Fibroblast of lung (primary cell): ENCODE data around the gene SBNO2.

Source experiments
- EZH2 ChIP-seq: IDR thresholded peaks from 2 replicates; pipeline ENCODE4 v1.5.1; 2012; ENCODE audit warnings: low read length, control low read depth, mild to moderate bottlenecking; ENCODE audit errors: missing control alignments
- TF ChIP-seq, protein P1 (sequence below), 2 donors: IDR thresholded peaks in 1 of 2; conservative IDR thresholded peaks in 1 of 2; 1 replicate in 1 of 2; 2 replicates in 1 of 2; pipeline ENCODE4 v1.5.1; 2011 to 2012; ENCODE audit warnings: low read length in 2 of 2, control low read depth in 1 of 2, inconsistent platforms in 1 of 2, low read depth in 1 of 2, mild to moderate bottlenecking in 1 of 2

- TF ChIP-seq, protein P1, sequence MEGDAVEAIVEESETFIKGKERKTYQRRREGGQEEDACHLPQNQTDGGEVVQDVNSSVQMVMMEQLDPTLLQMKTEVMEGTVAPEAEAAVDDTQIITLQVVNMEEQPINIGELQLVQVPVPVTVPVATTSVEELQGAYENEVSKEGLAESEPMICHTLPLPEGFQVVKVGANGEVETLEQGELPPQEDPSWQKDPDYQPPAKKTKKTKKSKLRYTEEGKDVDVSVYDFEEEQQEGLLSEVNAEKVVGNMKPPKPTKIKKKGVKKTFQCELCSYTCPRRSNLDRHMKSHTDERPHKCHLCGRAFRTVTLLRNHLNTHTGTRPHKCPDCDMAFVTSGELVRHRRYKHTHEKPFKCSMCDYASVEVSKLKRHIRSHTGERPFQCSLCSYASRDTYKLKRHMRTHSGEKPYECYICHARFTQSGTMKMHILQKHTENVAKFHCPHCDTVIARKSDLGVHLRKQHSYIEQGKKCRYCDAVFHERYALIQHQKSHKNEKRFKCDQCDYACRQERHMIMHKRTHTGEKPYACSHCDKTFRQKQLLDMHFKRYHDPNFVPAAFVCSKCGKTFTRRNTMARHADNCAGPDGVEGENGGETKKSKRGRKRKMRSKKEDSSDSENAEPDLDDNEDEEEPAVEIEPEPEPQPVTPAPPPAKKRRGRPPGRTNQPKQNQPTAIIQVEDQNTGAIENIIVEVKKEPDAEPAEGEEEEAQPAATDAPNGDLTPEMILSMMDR (conservative IDR thresholded peaks at IDR 0.05 in 1 of 2, IDR thresholded peaks at IDR 0.05 in 1 of 2; ENCODE audit: low read depth in 1 of 2, low read length in 2 of 2): no peak
- TF ChIP-seq EZH2: no peak
Observed at GRCh38 chr19:1104311-1105007, 69.6 kb downstream of the SBNO2 start.
